Measurements from ENCODE around the gene AEBP2. TPM values are rescaled to one million over a fixed set of nuclear protein-coding genes. Genes with fewer than 3 reads are reported as not detected.

Gene AEBP2
- total RNA-seq, 4 donors from 2014 or later = 23.6 to 41.4 (median 38.6) TPM

GRCh38 chr12:19434538-19434937, 4.8 kb upstream of the AEBP2 start:
- TF ChIP-seq POLR2A (IDR thresholded peaks at IDR 0.05) (no peak), EP300 (IDR thresholded peaks at IDR 0.05) (no peak)
- Histone ChIP-seq H3K9me3 (no peaks in the 10 kb centered on the region), H3K27me3 (no peaks in the 10 kb centered on the region), H3K27ac (no peak overlapping the region), H3K4me3 (no peak overlapping the region), H3K36me3 (no peaks in the 10 kb centered on the region), H3K4me1 (peaks cover 0 to 10% (median 0%) of the 10 kb centered on the region in 3 donors)
- WGBS, 2 donors (ENCODE audit: low coverage in 1 of 2) = 61 to 72% methylated on average over 2 to 3 of the region's 3 CpGs
- no peak for ATAC-seq

GRCh38 chr12:19435831-19436497, 3.3 kb upstream of the AEBP2 start:
- Histone ChIP-seq H3K4me1 (peaks cover 0 to 10% (median 0%) of the 10 kb centered on the region in 3 donors), H3K27ac (no peak overlapping the region), H3K9me3 (no peaks in the 10 kb centered on the region), H3K4me3 (no peak overlapping the region), H3K36me3 (no peaks in the 10 kb centered on the region), H3K27me3 (no peaks in the 10 kb centered on the region)
- ATAC-seq = no peak
- 91 to 95% methylated on average over 5 to 10 of the region's 10 CpGs for WGBS, 2 donors (ENCODE audit: low coverage in 1 of 2)
- TF ChIP-seq POLR2A (IDR thresholded peaks at IDR 0.05) (no peak), EP300 (IDR thresholded peaks at IDR 0.05) (no peak), POLR2AphosphoS5 (IDR thresholded peaks at IDR 0.05) (no peak), CTCF (IDR thresholded peaks at IDR 0.05) (no peak)

- WGBS, 2 donors (ENCODE audit: low coverage in 1 of 2) = 57 to 80% methylated on average over 1 of the region's 2 CpGs
- H3K36me3 ChIP-seq = no peaks in the 10 kb centered on the region
- no peak for TF ChIP-seq POLR2AphosphoS5 (IDR thresholded peaks at IDR 0.05)
- TF ChIP-seq CTCF (IDR thresholded peaks at IDR 0.05) = no peak
- no peak for TF ChIP-seq POLR2A (IDR thresholded peaks at IDR 0.05)
- no peak for TF ChIP-seq EP300 (IDR thresholded peaks at IDR 0.05)
- no peak for ATAC-seq
- no peaks in the 10 kb centered on the region for H3K27me3 ChIP-seq
- peaks cover 0 to 8% (median 0%) of the 10 kb centered on the region in 3 donors for H3K4me1 ChIP-seq
- no peaks in the 10 kb centered on the region for H3K9me3 ChIP-seq
- no peak overlapping the region for H3K27ac ChIP-seq
- H3K4me3 ChIP-seq = no peak overlapping the region
These were observed 2.4 kb upstream of the AEBP2 start for GRCh38 chr12:19436931-19437330.

GRCh38 chr12:19437996-19438395, 1.3 kb upstream of the AEBP2 start:
- 70 to 89% methylated on average over 3 of the region's 3 CpGs for WGBS, 2 donors (ENCODE audit: low coverage in 1 of 2)
- no peaks in the 10 kb centered on the region for H3K27me3 ChIP-seq
- H3K9me3 ChIP-seq = no peaks in the 10 kb centered on the region
- H3K4me3 ChIP-seq = no peak overlapping the region
- H3K36me3 ChIP-seq = peaks cover 0 to 3% of the 10 kb centered on the region in 2 donors
- ATAC-seq = no peak
- H3K27ac ChIP-seq = peak overlapping the region in 2 of 4 donors; percentile 18 to 19
- peaks cover 0 to 17% (median 0%) of the 10 kb centered on the region in 3 donors for H3K4me1 ChIP-seq
- TF ChIP-seq EP300 (IDR thresholded peaks at IDR 0.05) (no peak), CTCF (IDR thresholded peaks at IDR 0.05) (no peak), POLR2AphosphoS5 (IDR thresholded peaks at IDR 0.05) (no peak), POLR2A (IDR thresholded peaks at IDR 0.05) (no peak)

- Histone ChIP-seq H3K9me3 (no peaks in the 10 kb centered on the region), H3K27ac (peak overlapping the region; percentile 79 to 98 (median 96)), H3K27me3 (no peaks in the 10 kb centered on the region), H3K4me3 (peak overlapping the region; percentile 74 to 99), H3K4me1 (peaks cover 0 to 39% (median 4%) of the 10 kb centered on the region in 3 donors), H3K36me3 (peaks cover 0 to 9% of the 10 kb centered on the region in 2 donors)
- TF ChIP-seq EP300 (IDR thresholded peaks at IDR 0.05) (no peak), CTCF (IDR thresholded peaks at IDR 0.05) (peak in 1 of 4 experiments; percentile 4), POLR2A (IDR thresholded peaks at IDR 0.05) (no peak)
- ATAC-seq = peak; percentile 17
- 0% methylated on average over 6 to 31 of the region's 71 CpGs for WGBS, 2 donors (ENCODE audit: low coverage in 1 of 2)
These were observed 947 bp downstream of the AEBP2 start for GRCh38 chr12:19440019-19440858.

Measured in gastroesophageal sphincter (tissue), 4 donors.